Measurements from ENCODE around the gene PRSS48.

DNA sequence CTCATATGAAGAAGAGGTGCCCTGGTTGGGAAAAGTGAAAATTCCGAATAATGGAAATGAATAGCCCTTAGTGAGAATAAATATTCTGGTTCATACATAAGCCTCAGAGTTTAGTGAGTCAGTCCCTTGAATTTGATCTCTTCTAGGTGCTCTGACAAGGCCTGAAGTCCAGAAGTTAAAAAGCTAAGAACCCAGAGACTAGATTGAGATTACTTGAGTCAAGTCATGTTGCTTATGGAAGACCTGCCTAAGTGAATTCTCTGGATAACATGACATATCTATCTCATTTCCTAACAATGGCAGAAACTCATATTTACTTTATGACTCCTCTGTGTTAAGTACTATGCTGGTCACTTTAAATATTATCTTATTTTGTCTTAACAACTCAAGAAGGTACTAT is 10.5 kb upstream of the PRSS48 start:
- TF ChIP-seq, protein P1, sequence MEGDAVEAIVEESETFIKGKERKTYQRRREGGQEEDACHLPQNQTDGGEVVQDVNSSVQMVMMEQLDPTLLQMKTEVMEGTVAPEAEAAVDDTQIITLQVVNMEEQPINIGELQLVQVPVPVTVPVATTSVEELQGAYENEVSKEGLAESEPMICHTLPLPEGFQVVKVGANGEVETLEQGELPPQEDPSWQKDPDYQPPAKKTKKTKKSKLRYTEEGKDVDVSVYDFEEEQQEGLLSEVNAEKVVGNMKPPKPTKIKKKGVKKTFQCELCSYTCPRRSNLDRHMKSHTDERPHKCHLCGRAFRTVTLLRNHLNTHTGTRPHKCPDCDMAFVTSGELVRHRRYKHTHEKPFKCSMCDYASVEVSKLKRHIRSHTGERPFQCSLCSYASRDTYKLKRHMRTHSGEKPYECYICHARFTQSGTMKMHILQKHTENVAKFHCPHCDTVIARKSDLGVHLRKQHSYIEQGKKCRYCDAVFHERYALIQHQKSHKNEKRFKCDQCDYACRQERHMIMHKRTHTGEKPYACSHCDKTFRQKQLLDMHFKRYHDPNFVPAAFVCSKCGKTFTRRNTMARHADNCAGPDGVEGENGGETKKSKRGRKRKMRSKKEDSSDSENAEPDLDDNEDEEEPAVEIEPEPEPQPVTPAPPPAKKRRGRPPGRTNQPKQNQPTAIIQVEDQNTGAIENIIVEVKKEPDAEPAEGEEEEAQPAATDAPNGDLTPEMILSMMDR (IDR thresholded peaks at IDR 0.05; ENCODE audit: poor library complexity, severe bottlenecking) = no peak
- TF ChIP-seq EZH2 (IDR thresholded peaks at IDR 0.05; ENCODE audit: borderline replicate concordance, insufficient read depth, low read length, poor library complexity, severe bottlenecking) = no peak

Measured in neural cell (in vitro differentiated cells).